ENCODE data around the gene TNFRSF21.
"Not testable (repeated sequence)": the region's sequence is repeated elsewhere in the genome, so short reads cannot be mapped to it uniquely, and the experiment has no call there.

The TNFRSF21 gene

DNA sequence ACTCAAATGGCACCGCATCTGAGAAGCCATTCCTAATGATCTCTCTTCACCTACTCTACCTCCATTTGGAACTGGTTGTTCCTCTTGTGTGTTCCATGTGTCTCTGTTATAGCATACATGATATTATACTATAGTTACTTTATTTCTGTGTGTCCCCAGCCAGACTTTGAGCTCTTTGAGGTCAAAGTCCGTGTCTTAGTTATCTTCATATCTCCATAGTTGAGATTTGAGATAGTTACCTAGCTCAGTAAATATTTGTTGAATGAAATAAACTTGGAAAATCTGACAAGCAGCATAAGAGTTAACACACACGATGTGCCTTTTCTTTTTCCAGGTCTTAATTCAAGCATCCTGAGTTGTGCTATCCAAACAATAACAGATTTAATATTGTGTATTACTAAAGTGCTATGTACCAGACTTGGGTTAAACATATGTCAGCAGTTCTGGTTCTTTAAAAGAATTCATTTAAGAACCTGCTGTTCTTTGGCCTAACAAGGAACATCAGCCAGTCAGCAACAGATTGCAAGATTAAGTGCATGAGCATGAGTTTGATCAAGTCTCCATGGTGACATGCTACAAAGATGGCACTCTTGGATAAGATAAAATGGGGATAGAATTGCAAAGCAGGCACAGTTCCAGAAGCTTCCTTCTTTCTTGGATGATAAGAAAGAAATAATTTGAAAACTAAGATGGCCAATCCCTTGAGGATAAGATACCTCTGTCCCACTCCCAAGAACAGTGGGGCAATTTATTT, 8.7 kb upstream of the TNFRSF21 start:
- Histone ChIP-seq H3K4me2 (ENCODE audit: insufficient read depth, low read length) (no peak overlapping the region), H3K27ac (ENCODE audit: low read length) (no peak overlapping the region), H3K79me2 (ENCODE audit: insufficient read depth, low read length) (no peaks in the 10 kb centered on the region), H3K4me3 (ENCODE audit: low read depth in 1 of 2, low read length in 2 of 2) (no peak overlapping the region), H3K9ac (ENCODE audit: low read depth, low read length) (no peak overlapping the region), H3K4me1 (ENCODE audit: insufficient read depth, low read length) (no peaks in the 10 kb centered on the region; the same call in 1 of the 2 replicates), H3K9me3 (ENCODE audit: insufficient read depth, low read length, severe bottlenecking) (no peaks in the 10 kb centered on the region), H4K20me1 (ENCODE audit: insufficient read depth, low read length) (no peaks in the 10 kb centered on the region), H2AFZ (ENCODE audit: low read depth, low read length) (no peak overlapping the region), H3K27me3 (ENCODE audit: insufficient read depth, low read length, poor library complexity) (no peaks in the 10 kb centered on the region), H3K36me3 (ENCODE audit: insufficient read depth, low read length) (no peaks in the 10 kb centered on the region)
- no peak for TF ChIP-seq EZH2 (IDR thresholded peaks at IDR 0.05; ENCODE audit: borderline replicate concordance, low read depth, low read length, severe bottlenecking)
- TF ChIP-seq, protein P1, sequence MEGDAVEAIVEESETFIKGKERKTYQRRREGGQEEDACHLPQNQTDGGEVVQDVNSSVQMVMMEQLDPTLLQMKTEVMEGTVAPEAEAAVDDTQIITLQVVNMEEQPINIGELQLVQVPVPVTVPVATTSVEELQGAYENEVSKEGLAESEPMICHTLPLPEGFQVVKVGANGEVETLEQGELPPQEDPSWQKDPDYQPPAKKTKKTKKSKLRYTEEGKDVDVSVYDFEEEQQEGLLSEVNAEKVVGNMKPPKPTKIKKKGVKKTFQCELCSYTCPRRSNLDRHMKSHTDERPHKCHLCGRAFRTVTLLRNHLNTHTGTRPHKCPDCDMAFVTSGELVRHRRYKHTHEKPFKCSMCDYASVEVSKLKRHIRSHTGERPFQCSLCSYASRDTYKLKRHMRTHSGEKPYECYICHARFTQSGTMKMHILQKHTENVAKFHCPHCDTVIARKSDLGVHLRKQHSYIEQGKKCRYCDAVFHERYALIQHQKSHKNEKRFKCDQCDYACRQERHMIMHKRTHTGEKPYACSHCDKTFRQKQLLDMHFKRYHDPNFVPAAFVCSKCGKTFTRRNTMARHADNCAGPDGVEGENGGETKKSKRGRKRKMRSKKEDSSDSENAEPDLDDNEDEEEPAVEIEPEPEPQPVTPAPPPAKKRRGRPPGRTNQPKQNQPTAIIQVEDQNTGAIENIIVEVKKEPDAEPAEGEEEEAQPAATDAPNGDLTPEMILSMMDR (IDR thresholded peaks at IDR 0.05; ENCODE audit: borderline replicate concordance, extremely low read depth, low read length, poor library complexity, severe bottlenecking), result no peak
- ATAC-seq (ENCODE audit: insufficient read depth, low read depth) (no peak), DNase-seq (no peak)

DNA sequence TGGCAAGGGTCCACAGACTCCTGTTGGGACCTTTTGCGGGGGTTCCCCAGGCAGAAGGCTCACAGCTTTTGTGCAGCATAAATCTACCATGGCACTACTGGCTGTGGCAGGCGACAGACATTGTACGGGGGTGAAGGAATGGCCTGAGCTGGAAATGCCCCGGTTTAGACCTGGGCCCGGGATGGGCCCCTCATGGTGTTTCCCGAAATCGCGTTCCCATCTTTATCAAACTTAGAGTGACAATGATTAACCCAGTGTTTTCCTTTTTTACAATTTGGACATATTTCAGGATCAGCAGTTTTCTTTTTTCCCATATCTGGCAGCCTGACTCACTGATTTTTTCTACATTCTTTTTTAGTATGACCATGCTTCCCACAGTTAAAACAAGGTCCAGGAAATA, 5.5 kb upstream of the TNFRSF21 start:
- H3K4me3 ChIP-seq (ENCODE audit: low read depth in 1 of 2, low read length in 2 of 2); H4K20me1 ChIP-seq (ENCODE audit: insufficient read depth, low read length); DNase-seq; H3K36me3 ChIP-seq (ENCODE audit: insufficient read depth, low read length); H3K9ac ChIP-seq (ENCODE audit: low read depth, low read length); H3K4me1 ChIP-seq (ENCODE audit: insufficient read depth, low read length); H2AFZ ChIP-seq (ENCODE audit: low read depth, low read length); H3K27ac ChIP-seq (ENCODE audit: low read length); H3K4me2 ChIP-seq (ENCODE audit: insufficient read depth, low read length); H3K9me3 ChIP-seq (ENCODE audit: insufficient read depth, low read length, severe bottlenecking); H3K27me3 ChIP-seq (ENCODE audit: insufficient read depth, low read length, poor library complexity); ATAC-seq (ENCODE audit: insufficient read depth, low read depth); H3K79me2 ChIP-seq (ENCODE audit: insufficient read depth, low read length): not testable (repeated sequence)

DNA sequence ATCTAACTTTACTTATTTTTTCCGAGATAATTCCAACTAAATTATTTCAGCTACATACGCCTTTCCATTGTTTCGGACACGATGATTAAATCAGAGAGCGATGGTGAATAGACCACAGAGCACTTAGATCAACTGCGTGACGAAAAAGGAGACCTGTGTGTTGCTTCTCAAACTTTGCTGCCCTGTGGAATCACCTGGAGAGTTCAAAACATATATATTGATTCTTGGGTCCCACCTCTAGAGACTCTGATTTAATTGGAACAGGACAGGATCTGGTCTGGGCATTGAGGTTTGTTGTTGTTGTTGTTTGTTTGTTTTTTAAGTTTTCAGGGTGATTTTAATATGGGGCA, 401 bp upstream of the TNFRSF21 start:
- Histone ChIP-seq H3K4me3 (ENCODE audit: low read depth in 1 of 2, low read length in 2 of 2) (peak overlapping the region in 1 of 2 experiments; percentile 83; a peak in 1 of 4 replicates), H3K4me2 (ENCODE audit: insufficient read depth, low read length) (peak overlapping the region; percentile 99), H3K36me3 (ENCODE audit: insufficient read depth, low read length) (no peaks in the 10 kb centered on the region), H3K9me3 (ENCODE audit: insufficient read depth, low read length, severe bottlenecking) (no peaks in the 10 kb centered on the region), H3K27me3 (ENCODE audit: insufficient read depth, low read length, poor library complexity) (peaks cover 33% of the 10 kb centered on the region), H3K9ac (ENCODE audit: low read depth, low read length) (no peak overlapping the region; the same call in 1 of the 2 replicates), H3K27ac (ENCODE audit: low read length) (no peak overlapping the region), H2AFZ (ENCODE audit: low read depth, low read length) (no peak overlapping the region), H4K20me1 (ENCODE audit: insufficient read depth, low read length) (peaks cover 6% of the 10 kb centered on the region; the same call in 1 of the 2 replicates), H3K79me2 (ENCODE audit: insufficient read depth, low read length) (no peaks in the 10 kb centered on the region), H3K4me1 (ENCODE audit: insufficient read depth, low read length) (peaks cover 20% of the 10 kb centered on the region)
- no peak for TF ChIP-seq EZH2 (IDR thresholded peaks at IDR 0.05; ENCODE audit: borderline replicate concordance, low read depth, low read length, severe bottlenecking)
- TF ChIP-seq, protein P1 (IDR thresholded peaks at IDR 0.05; ENCODE audit: borderline replicate concordance, extremely low read depth, low read length, poor library complexity, severe bottlenecking), result no peak
- no peak for ATAC-seq (ENCODE audit: insufficient read depth, low read depth)
- DNase-seq, result no peak

DNA sequence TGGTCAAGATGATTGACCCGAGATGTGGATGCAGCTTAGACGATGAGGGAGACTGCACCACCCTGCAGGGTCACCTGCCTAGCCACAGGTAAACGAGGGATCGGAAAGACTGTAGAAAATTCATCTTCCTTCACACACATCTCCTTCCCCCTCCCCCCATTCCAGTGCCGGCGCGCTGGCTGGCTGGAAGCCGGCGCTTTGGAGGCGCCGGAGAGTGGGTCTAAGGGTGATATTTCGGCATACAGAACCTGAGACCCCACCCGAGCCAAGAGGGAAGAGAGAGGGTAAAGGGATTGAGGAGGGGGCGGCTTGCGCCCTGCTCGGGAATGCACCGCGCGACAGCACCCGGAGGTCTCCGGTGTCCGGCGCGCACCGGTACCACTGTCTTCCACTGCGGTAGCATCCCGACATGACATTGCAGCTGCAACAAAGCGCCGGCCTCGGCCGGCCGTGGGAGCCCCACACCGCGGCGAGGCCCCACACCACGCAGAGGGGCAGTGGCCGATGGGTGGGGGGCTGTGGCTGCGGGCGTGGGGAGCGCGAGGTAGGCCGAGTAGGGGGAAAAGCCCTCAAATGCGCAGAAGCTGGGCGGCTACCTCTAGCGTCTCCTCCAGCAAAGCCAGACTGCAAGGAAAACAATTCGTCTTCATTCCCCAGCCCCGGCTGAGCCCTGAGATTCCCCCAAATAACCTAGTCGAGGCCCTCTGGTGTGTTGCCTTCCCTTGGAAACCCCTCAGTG, 984 bp downstream of the TNFRSF21 start:
- Histone ChIP-seq H3K4me3 (ENCODE audit: low read depth in 1 of 2, low read length in 2 of 2) (peak overlapping the region; percentile 49 to 83; a peak in 3 of 4 replicates), H3K9me3 (ENCODE audit: insufficient read depth, low read length, severe bottlenecking) (no peaks in the 10 kb centered on the region), H3K4me1 (ENCODE audit: insufficient read depth, low read length) (peaks cover 20% of the 10 kb centered on the region), H2AFZ (ENCODE audit: low read depth, low read length) (peak overlapping the region; percentile 85), H3K4me2 (ENCODE audit: insufficient read depth, low read length) (peak overlapping the region; percentile 99), H3K9ac (ENCODE audit: low read depth, low read length) (peak overlapping the region; percentile 61), H3K27me3 (ENCODE audit: insufficient read depth, low read length, poor library complexity) (peaks cover 33% of the 10 kb centered on the region), H3K79me2 (ENCODE audit: insufficient read depth, low read length) (no peaks in the 10 kb centered on the region), H4K20me1 (ENCODE audit: insufficient read depth, low read length) (peaks cover 6% of the 10 kb centered on the region; the same call in 1 of the 2 replicates), H3K36me3 (ENCODE audit: insufficient read depth, low read length) (no peaks in the 10 kb centered on the region), H3K27ac (ENCODE audit: low read length) (no peak overlapping the region)
- peak; percentile 84 for TF ChIP-seq EZH2 (IDR thresholded peaks at IDR 0.05; ENCODE audit: borderline replicate concordance, low read depth, low read length, severe bottlenecking)
- TF ChIP-seq, protein P1 (IDR thresholded peaks at IDR 0.05; ENCODE audit: borderline replicate concordance, extremely low read depth, low read length, poor library complexity, severe bottlenecking), result no peak
- ATAC-seq (ENCODE audit: insufficient read depth, low read depth) (peak; percentile 14; the same call in 2 of the 3 replicates), DNase-seq (no peak)

Data from DND-41 (cell line).